Epithelial cell of proximal tubule (primary cell): ENCODE data around the gene OPN1SW. TPM values are rescaled to one million over a fixed set of nuclear protein-coding genes. Genes with fewer than 3 reads are reported as not detected.

Source experiments
- DNase-seq: peaks from one replicate; pipeline ENCODE4 v3.0.0-alpha.2; 2011; ENCODE audit warnings: low read depth
- H3K4me3 ChIP-seq: 2 replicates; pipeline ENCODE4 v1.5.1; 2011; ENCODE audit warnings: low read depth, mild to moderate bottlenecking, low read length
- total RNA-seq: library from RNA; depleted of rRNA; stranded (reverse); fragments of >200 nt; gene quantifications from 2 replicates; pipeline ENCODE4 v1.2.3, GENCODE V29; 2015
- TF ChIP-seq, protein P1 (sequence below): conservative IDR thresholded peaks from 2 replicates; pipeline ENCODE4 v1.5.1; 2012; ENCODE audit warnings: low read depth, mild to moderate bottlenecking, low read length

Gene OPN1SW
- total RNA-seq, 1 donor from 2014 or later = not detected

DNA sequence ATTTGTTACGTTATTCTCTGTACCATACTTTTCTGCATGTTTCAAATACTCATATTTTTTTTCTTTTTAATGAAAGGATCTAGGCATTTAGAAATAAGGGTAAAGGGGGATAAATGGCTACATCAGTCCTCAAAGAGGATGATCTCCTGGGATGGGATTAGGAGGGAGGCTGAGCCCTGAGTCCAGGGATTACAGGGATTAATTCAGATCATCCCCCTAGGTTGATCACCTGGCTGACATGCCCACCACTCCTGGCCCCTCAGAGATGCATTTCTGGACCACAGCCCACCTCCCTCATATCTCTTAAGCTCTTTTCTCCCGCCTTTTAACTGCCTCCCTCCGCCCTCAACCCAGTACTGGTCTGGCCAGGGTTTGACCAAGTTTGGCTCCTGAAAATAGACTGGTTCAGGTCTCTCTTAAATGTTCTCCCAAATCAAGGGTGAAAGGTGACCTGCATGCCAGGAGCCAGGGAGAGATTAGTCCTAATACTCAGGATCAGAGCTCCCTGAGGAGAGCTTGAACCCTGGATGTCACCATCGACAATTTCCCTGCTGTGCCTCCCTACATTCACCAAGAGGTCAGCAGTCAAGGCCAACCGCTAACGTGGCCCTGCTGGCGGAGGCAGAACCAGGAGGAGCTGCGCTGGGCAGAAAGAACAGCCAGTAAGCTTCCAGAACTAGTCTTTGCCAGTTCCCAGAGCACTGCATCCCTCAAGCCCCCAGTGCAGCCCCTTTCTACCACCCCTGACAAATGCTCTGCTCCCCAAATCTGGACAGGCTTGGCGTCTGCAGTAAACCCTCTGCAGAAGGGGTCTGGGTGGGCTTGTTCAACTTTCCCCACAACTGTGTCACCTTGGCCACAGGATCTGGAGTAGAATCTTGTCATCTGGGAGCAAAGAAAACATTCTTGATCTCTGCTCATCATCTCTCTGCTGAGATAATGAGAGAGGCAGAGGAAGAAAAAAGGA, 13.1 kb upstream of the OPN1SW start:
- H3K4me3 ChIP-seq = no peak overlapping the region
- TF ChIP-seq, protein P1, sequence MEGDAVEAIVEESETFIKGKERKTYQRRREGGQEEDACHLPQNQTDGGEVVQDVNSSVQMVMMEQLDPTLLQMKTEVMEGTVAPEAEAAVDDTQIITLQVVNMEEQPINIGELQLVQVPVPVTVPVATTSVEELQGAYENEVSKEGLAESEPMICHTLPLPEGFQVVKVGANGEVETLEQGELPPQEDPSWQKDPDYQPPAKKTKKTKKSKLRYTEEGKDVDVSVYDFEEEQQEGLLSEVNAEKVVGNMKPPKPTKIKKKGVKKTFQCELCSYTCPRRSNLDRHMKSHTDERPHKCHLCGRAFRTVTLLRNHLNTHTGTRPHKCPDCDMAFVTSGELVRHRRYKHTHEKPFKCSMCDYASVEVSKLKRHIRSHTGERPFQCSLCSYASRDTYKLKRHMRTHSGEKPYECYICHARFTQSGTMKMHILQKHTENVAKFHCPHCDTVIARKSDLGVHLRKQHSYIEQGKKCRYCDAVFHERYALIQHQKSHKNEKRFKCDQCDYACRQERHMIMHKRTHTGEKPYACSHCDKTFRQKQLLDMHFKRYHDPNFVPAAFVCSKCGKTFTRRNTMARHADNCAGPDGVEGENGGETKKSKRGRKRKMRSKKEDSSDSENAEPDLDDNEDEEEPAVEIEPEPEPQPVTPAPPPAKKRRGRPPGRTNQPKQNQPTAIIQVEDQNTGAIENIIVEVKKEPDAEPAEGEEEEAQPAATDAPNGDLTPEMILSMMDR = no peak
- DNase-seq = no peak

DNA sequence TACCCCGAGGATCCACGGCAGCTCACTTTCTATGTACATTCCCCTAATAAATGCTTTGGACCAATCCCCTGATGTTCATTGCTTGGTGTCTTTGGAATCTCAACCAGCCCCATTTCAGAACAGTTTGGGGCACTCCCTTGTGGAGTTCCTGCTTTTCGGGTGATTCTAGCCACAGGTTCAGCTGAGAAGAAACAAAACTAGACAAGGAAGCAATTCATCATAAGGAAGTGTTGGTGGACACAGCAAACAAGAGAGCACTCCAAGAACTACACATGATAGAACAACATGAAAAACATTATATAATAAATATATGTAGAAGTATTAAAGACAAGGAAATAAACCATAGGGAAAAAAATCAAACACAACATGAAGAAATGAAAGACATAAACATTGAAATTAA, 10.1 kb upstream of the OPN1SW start:
- TF ChIP-seq, protein P1 = no peak
- H3K4me3 ChIP-seq = no peak overlapping the region
- no peak for DNase-seq

DNA sequence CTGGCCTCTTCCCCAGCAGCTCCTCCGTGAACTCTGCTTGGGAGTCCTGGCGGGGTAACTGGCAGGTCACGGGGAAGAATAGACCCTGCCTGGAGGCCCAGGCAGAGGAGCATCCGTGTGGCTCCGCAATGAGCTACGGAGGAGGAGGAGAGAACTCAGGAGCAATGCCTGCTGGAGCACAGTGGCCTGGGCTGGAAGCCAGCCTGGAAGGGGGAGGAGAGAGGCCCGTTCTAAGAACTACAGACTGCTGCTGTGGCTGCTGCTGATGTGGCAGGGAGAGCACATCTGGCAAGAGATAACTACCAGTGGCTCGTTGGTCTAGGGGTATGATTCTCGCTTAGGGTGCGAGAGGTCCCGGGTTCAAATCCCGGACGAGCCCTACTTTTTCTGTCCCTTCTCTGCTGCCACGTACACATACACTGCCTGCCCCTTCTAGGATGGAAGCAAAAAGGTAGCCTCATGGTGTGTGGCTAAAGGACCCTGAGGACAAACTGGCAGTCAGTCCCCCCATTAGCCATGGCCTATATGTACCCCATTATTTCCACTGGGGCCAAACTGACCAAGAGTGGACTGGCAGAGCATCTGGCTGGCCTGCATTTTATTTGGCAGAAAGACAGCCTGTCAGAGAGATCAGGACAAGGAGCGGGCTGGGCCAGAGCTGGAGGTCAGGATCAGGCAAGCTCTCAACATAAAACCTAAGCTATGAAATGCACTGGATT, 7.7 kb upstream of the OPN1SW start:
- TF ChIP-seq, protein P1 = no peak
- DNase-seq = no peak
- H3K4me3 ChIP-seq = no peak overlapping the region

DNA sequence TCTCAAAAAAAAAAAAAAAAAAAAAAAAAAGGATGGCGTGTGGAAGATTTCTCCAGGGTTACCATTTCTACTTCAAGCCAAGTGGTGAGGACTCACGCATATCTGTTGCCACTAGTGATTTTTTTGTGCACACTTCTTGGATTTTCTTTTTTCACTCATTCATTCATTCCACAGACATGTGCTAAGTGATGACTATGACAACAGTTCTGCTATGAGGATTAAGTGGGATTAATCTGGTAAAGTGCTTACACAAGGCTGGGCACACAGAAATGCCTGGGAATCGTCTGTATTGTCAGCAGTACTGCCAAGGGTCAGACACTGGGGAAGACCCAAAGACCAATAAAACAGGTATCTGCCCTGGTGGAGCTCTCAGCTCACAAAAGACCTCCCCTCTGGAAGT, 6.3 kb upstream of the OPN1SW start:
- TF ChIP-seq, protein P1 = no peak
- DNase-seq = no peak
- no peak overlapping the region for H3K4me3 ChIP-seq

DNA sequence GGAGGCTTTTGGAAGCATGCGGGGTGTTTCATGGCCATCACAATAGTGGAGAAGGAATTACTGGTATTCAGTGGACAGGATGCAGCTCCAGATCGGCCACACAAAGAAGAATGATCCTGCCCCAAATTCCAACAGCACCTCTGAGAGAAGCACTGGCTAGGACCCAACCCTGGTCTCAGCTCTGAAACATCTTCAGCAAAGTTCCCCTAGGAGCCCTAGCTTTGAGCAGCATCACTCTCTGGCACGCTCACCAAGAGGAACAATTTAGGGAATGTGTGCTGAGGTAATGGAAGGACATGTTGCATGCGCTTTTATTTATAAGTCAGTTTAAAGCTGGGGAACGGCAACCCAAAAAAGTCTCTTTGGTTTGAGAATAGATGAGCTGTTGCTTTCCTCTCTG, 5.5 kb upstream of the OPN1SW start:
- TF ChIP-seq, protein P1 = no peak
- H3K4me3 ChIP-seq = no peak overlapping the region
- no peak for DNase-seq

DNA sequence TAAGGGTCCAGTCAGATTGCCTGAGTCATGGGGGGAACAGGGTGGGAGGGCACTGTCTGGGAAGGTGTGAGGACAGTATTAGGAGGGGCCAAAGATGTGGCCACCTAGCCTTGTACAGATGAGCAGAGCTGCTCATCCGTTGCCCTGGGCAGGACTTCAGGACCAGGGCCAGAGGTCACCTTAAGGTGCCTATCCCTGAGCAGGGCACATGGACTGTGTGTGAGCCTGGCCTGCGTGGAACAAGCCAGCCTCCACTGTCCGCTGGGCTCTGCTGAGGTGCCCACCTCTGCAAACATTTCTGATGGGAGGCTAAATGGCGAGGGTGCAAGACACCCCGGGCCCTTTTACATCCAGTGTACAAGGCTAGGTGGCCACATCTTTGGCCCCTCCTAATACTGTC, 3.4 kb upstream of the OPN1SW start:
- H3K4me3 ChIP-seq = no peak overlapping the region
- TF ChIP-seq, protein P1 = no peak
- no peak for DNase-seq
